K562 (cell line): ENCODE data around the gene NFIC. TPM values are rescaled to one million over a fixed set of nuclear protein-coding genes. Genes with fewer than 3 reads are reported as not detected.

Experiments
- ATF1 ChIP-seq, 2 experiments: fragments of 450-650 bp in 1 of 2; IDR thresholded peaks; 2 replicates each; pipeline ENCODE4 v1.6.1; 2016; ENCODE audit warnings: missing compliant biosample characterization in 1 of 2, missing genetic modification characterization in 1 of 2
- CHCHD3 ChIP-seq: fragments of 250-450 bp; sonication (Bioruptor Pico); IDR thresholded peaks from 2 replicates; pipeline ENCODE4 v2.1.2; 2022; ENCODE audit warnings: mild to moderate bottlenecking
- GMEB1 ChIP-seq: fragments of 250-450 bp; sonication (Bioruptor Pico); IDR thresholded peaks from 2 replicates; pipeline ENCODE4 v1.4.0; 2020; ENCODE audit warnings: mild to moderate bottlenecking
- HDAC8 ChIP-seq: fragments of 450-650 bp; IDR thresholded peaks from 2 replicates; pipeline ENCODE4 v1.6.1; 2016; ENCODE audit warnings: mild to moderate bottlenecking, missing genetic modification characterization, moderate library complexity, missing compliant biosample characterization
- HEY1 ChIP-seq: fragments of 250-450 bp; sonication (Bioruptor Pico); IDR thresholded peaks from 2 replicates; pipeline ENCODE4 v1.5.0; 2020; ENCODE audit warnings: mild to moderate bottlenecking, moderate library complexity, borderline replicate concordance
- KDM1A ChIP-seq, 2 experiments: fragments of 450-650 bp; IDR thresholded peaks; 2 replicates each; pipeline ENCODE4 v1.6.1; 2016; ENCODE audit warnings: mild to moderate bottlenecking in 2 of 2
- KLF6 ChIP-seq: fragments of 250-450 bp; sonication (Bioruptor Pico); IDR thresholded peaks from 2 replicates; pipeline ENCODE4 v1.4.0; 2020; ENCODE audit warnings: mild to moderate bottlenecking, moderate library complexity, borderline replicate concordance
- LARP7 ChIP-seq: fragments of 450-650 bp; IDR thresholded peaks from 2 replicates; pipeline ENCODE4 v1.6.1; 2016
- LEF1 ChIP-seq: fragments of 450-650 bp; IDR thresholded peaks from 2 replicates; pipeline ENCODE4 v1.6.1; 2016; ENCODE audit warnings: mild to moderate bottlenecking
- NFATC3 ChIP-seq: fragments of 450-650 bp; IDR thresholded peaks from 2 replicates; pipeline ENCODE4 v1.6.1; 2017; ENCODE audit warnings: mild to moderate bottlenecking
- NR0B1 ChIP-seq: fragments of 450-650 bp; IDR thresholded peaks from one replicate; pipeline ENCODE4 v1.6.1; 2018; ENCODE audit warnings: mild to moderate bottlenecking, moderate library complexity; ENCODE audit not compliant: partially characterized antibody
- PHB ChIP-seq: fragments of 250-450 bp; sonication (Bioruptor Pico); IDR thresholded peaks from 2 replicates; pipeline ENCODE4 v1.5.0; 2021
- PHF20 ChIP-seq: fragments of 450-650 bp; IDR thresholded peaks from 2 replicates; pipeline ENCODE4 v1.6.1; 2018; ENCODE audit not compliant: partially characterized antibody
- RERE ChIP-seq: sonication (generic); formaldehyde crosslinking; IDR thresholded peaks from 2 replicates; pipeline ENCODE4 v1.8.0; 2023; ENCODE audit warnings: missing genetic modification reagents, mild to moderate bottlenecking, borderline replicate concordance
- SMAD4 ChIP-seq: fragments of 250-450 bp; sonication (Bioruptor Pico); conservative IDR thresholded peaks from 2 replicates; pipeline ENCODE4 v1.8.0; 2021; ENCODE audit warnings: inconsistent platforms, mild to moderate bottlenecking, moderate library complexity
- SMARCE1 ChIP-seq: fragments of 450-650 bp; IDR thresholded peaks from 2 replicates; pipeline ENCODE4 v1.7.1; 2016; ENCODE audit warnings: mild to moderate bottlenecking
- TAF7 ChIP-seq: fragments of 450-650 bp; IDR thresholded peaks from 2 replicates; pipeline ENCODE4 v1.6.1; 2016; ENCODE audit warnings: missing genetic modification characterization, missing compliant biosample characterization
- TCF3 ChIP-seq: sonication (generic); formaldehyde crosslinking; IDR thresholded peaks from 2 replicates; pipeline ENCODE4 v1.4.0; 2020; ENCODE audit warnings: mild to moderate bottlenecking, missing genetic modification reagents
- TFAM ChIP-seq: fragments of 250-450 bp; sonication (Bioruptor Pico); conservative IDR thresholded peaks from 2 replicates; pipeline ENCODE4 v1.5.0; 2021; ENCODE audit warnings: mild to moderate bottlenecking, moderate library complexity
- ZNF12 ChIP-seq: sonication (generic); formaldehyde crosslinking; IDR thresholded peaks from 2 replicates; pipeline ENCODE4 v1.4.0; 2020; ENCODE audit warnings: mild to moderate bottlenecking, missing genetic modification reagents
- ZNF347 ChIP-seq: fragments of 450-650 bp; formaldehyde crosslinking; IDR thresholded peaks from 2 replicates; pipeline ENCODE4 v1.4.0; 2020; ENCODE audit warnings: low read depth, mild to moderate bottlenecking, moderate library complexity
- polyA plus RNA-seq, 8 experiments: library from polyadenylated mRNA; depleted of rRNA in 4 of 8; stranded (reverse) in 5 of 8; unstranded in 3 of 8; fragments of >200 nt; fragmentation: Nextera tagmentation in 2 of 8; fragmentation: Illumina TruSeq in 1 of 8; extraction: Ambion mirVana in 2 of 8; extraction: Trizol in 1 of 8; gene quantifications; 2 replicates each; pipeline versions ENCODE4 v1.2.1 to v1.2.3, GENCODE V29; 2011 to 2014; ENCODE audit warnings: inconsistent platforms in 1 of 8, missing spikeins in 1 of 8
- total RNA-seq, 7 experiments: library from RNA; depleted of rRNA in 6 of 7; stranded (reverse); fragments of >200 nt in 6 of 7; fragmentation: Illumina TruSeq in 2 of 7; extraction: Trizol in 2 of 7; gene quantifications; 2 replicates each; pipeline versions ENCODE4 v1.2.1 to v1.2.3, GENCODE V29; 2011 to 2021; ENCODE audit warnings: low replicate concordance in 1 of 7

Gene NFIC
- total and polyA plus RNA-seq, 9 of the 15 experiments (the other 6 are each of a cell fraction or from before 2014, with no cell fraction given): 0.71 to 62.1 (median 6.9) TPM

- no peak for TF ChIP-seq CHCHD3 (CRISPR knock-in tag)
- no peak for TF ChIP-seq KLF6 (CRISPR knock-in tag)
- no peak for TF ChIP-seq PHB (CRISPR knock-in tag)
- peak; percentile 41; the same call in 1 of the 2 replicates for TF ChIP-seq TCF3 (CRISPR knock-in tag)
- TF ChIP-seq SMAD4 (CRISPR knock-in tag): no peak
- no peak for TF ChIP-seq LARP7
- TF ChIP-seq TFAM: no peak
- no peak for TF ChIP-seq RERE (CRISPR knock-in tag)
- TF ChIP-seq ATF1 (CRISPR knock-in tag; IDR thresholded peaks at IDR 0.05): no peak
- TF ChIP-seq ATF1 (tag; IDR thresholded peaks at IDR 0.05): no peak
- TF ChIP-seq LEF1: no peak
- no peak for TF ChIP-seq PHF20
- TF ChIP-seq NFATC3: no peak
- TF ChIP-seq KDM1A (IDR thresholded peaks at IDR 0.05): peak; percentile 16 to 34; a peak in 1 of 4 replicates
- no peak for TF ChIP-seq GMEB1
- TF ChIP-seq SMARCE1: peak; percentile 50; the same call in 1 of the 2 replicates
- no peak for TF ChIP-seq ZNF347 (CRISPR knock-in tag)
- no peak for TF ChIP-seq HDAC8 (tag)
- TF ChIP-seq NR0B1: no peak
- TF ChIP-seq TAF7 (tag): no peak
- 0 out of 2 replicates have a peak, but pooled peaks have one; percentile 30 for TF ChIP-seq ZNF12
- no peak for TF ChIP-seq HEY1 (CRISPR knock-in tag)
Observed at GRCh38 chr19:3375221-3376090, 9.1 kb downstream of the NFIC start (continued).
